Measurements from ENCODE around the gene IER5. TPM values are rescaled to one million over a fixed set of nuclear protein-coding genes. Genes with fewer than 3 reads are reported as not detected.

IER5 gene
- total and polyA plus RNA-seq, 2 donors (not counting 1 experiment from before 2014, with no cell fraction given) = 98.1 to 166 TPM

DNA sequence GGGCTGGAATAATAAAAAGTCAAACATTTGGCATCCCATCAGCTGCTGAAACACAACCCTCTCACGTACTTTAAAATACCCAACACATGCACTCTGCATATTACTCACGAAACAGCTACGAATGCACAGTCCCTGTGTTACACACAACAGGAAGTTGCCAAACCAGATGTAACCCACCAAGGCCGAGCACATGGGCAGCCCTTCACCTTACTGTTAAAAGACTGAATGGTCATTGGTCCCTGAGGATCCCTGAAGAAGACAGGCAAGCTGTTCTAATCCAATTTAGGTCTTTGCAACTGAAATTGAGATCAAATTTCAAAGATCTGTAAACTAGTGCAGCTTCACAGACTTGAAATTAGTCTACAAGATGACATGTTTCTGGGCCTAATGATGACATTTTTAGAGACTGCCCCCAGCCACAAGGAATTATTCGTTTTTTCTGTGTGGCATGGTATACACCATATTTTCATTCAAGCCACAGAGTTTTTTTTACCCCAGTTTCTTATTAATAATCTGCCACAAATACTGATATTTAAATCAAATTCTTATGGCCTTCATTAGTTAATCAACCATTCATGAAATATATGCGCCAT is 25.6 kb upstream of the IER5 start:
- ATAC-seq (ENCODE audit: low read depth) (peak; percentile 53), DNase-seq (no peak)
- peak overlapping the region; percentile 81 for H3K4me3 Mint-ChIP-seq
- Histone ChIP-seq H3K79me2 (ENCODE audit: control insufficient read depth, insufficient read depth, low read length) (no peaks in the 10 kb centered on the region), H3K9me3 (ENCODE audit: control extremely low read depth in 1 of 3, control insufficient read depth in 2 of 3, insufficient read depth in 1 of 3, low read length in 2 of 3) (peaks cover 0 to 8% (median 6%) of the 10 kb centered on the region in 3 donors), H4K20me1 (ENCODE audit: control insufficient read depth, insufficient read depth, low read length, poor library complexity, severe bottlenecking) (no peaks in the 10 kb centered on the region), H3K4me2 (replicated peaks; ENCODE audit: low read depth, low read length, poor library complexity, severe bottlenecking) (peak overlapping the region; percentile 78), H3K27ac (ENCODE audit: low read length in 2 of 2) (peak overlapping the region; percentile 76 to 78), H3K27me3 (replicated peaks in 1 of 4; ENCODE audit: control extremely low read depth in 1 of 4, control insufficient read depth in 3 of 4, insufficient read depth in 4 of 4, low read length in 3 of 4) (no peaks in the 10 kb centered on the region), H3K4me1 (ENCODE audit: control insufficient read depth in 2 of 2, insufficient read depth in 2 of 2, low read length in 2 of 2) (peaks cover 19 to 27% of the 10 kb centered on the region in 2 donors), H2AFZ (ENCODE audit: insufficient read depth, low read depth, low read length, poor library complexity, severe bottlenecking) (peak overlapping the region; percentile 55), H3K4me3 (ENCODE audit: control extremely low read depth in 1 of 5, extremely low read depth in 1 of 5, insufficient read depth in 1 of 5, low read depth in 2 of 5, low read length in 4 of 5) (peak overlapping the region in 4 of 5 experiments; percentile 15 to 53 (median 38)), H3K36me3 (replicated peaks in 1 of 2; ENCODE audit: control extremely low read depth in 1 of 2, control insufficient read depth in 1 of 2, extremely low read depth in 1 of 2, insufficient read depth in 2 of 2, low read length in 1 of 2) (peaks cover 0 to 5% of the 10 kb centered on the region in 2 experiments), H3K9ac (ENCODE audit: low read length) (peak overlapping the region; percentile 63)
- no peak for TF ChIP-seq EZH2 (IDR thresholded peaks at IDR 0.05; ENCODE audit: borderline replicate concordance, insufficient read depth, low read depth, low read length, poor library complexity, severe bottlenecking)
- TF ChIP-seq, protein P1, sequence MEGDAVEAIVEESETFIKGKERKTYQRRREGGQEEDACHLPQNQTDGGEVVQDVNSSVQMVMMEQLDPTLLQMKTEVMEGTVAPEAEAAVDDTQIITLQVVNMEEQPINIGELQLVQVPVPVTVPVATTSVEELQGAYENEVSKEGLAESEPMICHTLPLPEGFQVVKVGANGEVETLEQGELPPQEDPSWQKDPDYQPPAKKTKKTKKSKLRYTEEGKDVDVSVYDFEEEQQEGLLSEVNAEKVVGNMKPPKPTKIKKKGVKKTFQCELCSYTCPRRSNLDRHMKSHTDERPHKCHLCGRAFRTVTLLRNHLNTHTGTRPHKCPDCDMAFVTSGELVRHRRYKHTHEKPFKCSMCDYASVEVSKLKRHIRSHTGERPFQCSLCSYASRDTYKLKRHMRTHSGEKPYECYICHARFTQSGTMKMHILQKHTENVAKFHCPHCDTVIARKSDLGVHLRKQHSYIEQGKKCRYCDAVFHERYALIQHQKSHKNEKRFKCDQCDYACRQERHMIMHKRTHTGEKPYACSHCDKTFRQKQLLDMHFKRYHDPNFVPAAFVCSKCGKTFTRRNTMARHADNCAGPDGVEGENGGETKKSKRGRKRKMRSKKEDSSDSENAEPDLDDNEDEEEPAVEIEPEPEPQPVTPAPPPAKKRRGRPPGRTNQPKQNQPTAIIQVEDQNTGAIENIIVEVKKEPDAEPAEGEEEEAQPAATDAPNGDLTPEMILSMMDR (IDR thresholded peaks at IDR 0.05) = no peak
- peaks cover 7% of the 10 kb centered on the region for H3K9me3 Mint-ChIP-seq (ENCODE audit: insufficient read depth)
- no peaks in the 10 kb centered on the region for H3K27me3 Mint-ChIP-seq
- POLR2A ChIA-PET = interaction anchor here (0.7 to 2.4 kb wide), 5 partner anchors 18 to 30 kb away, joined by 3 to 34 read pairs (median 5); partner anchors contain the start of genes IER5 and MR1
- 25% methylated on average over 4 of the region's 6 CpGs for WGBS (ENCODE audit: insufficient coverage)
- H3K4me1 Mint-ChIP-seq = peaks cover 31% of the 10 kb centered on the region
- intact Hi-C loops (cut with micrococcal nuclease) = loop anchor here (1.0 to 2.0 kb wide), 3 partner anchors 25 to 67 kb away; partner anchors contain the start of genes IER5 and STX6
- peak overlapping the region; percentile 95 for H3K27ac Mint-ChIP-seq
- CTCF ChIA-PET = interaction anchor here (0.6 to 3.3 kb wide), 16 partner anchors 10 to 94 kb away, joined by 3 to 33 read pairs (median 4); no protein-coding TSS in a partner anchor
